Muscle of leg (tissue), 11 donors: ENCODE measurements around the gene SPECC1. TPM values are rescaled to one million over a fixed set of nuclear protein-coding genes. Genes with fewer than 3 reads are reported as not detected.
"Not testable (repeated sequence)": the region's sequence is repeated elsewhere in the genome, so short reads cannot be mapped to it uniquely, and the experiment has no call there.

Source experiments
- DNase-seq: peaks from one replicate; pipeline ENCODE4 v3.0.0; 2013
- H3K27ac ChIP-seq: one replicate; pipeline ENCODE4 v1.5.1; 2013; ENCODE audit warnings: mild to moderate bottlenecking, low read length, control low read depth
- H3K27me3 ChIP-seq: one replicate; pipeline ENCODE4 v1.6.1; 2013; ENCODE audit warnings: low read length; ENCODE audit not compliant: control insufficient read depth, insufficient read depth
- H3K36me3 ChIP-seq: one replicate; pipeline ENCODE4 v1.6.1; 2013; ENCODE audit warnings: low read length; ENCODE audit not compliant: control insufficient read depth, insufficient read depth
- H3K4me1 ChIP-seq: one replicate; pipeline ENCODE4 v1.6.1; 2013; ENCODE audit warnings: low read length; ENCODE audit not compliant: control insufficient read depth, insufficient read depth
- H3K4me3 ChIP-seq: one replicate; pipeline ENCODE4 v1.5.1; 2013; ENCODE audit warnings: low read length, control low read depth
- H3K9me3 ChIP-seq: replicated peaks from 2 replicates; pipeline ENCODE4 v1.6.1; 2013; ENCODE audit warnings: low read depth, low read length; ENCODE audit not compliant: control insufficient read depth
- WGBS: methylation state at CpG from one replicate; pipeline ENCODE4 v1.1.5; 2013; ENCODE audit warnings: missing lambda C conversion rate; ENCODE audit not compliant: insufficient coverage; 5-methylcytosine and 5-hydroxymethylcytosine counted together
- polyA plus RNA-seq, 8 donors: library from polyadenylated mRNA; unstranded; fragments of 120-200 nt; gene quantifications; one replicate each; pipeline versions ENCODE4 v1.2.1 to v1.2.3, GENCODE V29; 2013; ENCODE audit warnings: inconsistent platforms in 1 of 8, low replicate concordance in 1 of 8; ENCODE audit not compliant: insufficient read length in 8 of 8, insufficient read depth in 1 of 8
- total RNA-seq: library from RNA; stranded (reverse); fragments of 120-200 nt; gene quantifications from one replicate; pipeline ENCODE4 v1.2.4, GENCODE V29; 2013

Gene SPECC1
- total and polyA plus RNA-seq, 9 donors, result 5.7 to 11.6 (median 7.2) TPM

DNA sequence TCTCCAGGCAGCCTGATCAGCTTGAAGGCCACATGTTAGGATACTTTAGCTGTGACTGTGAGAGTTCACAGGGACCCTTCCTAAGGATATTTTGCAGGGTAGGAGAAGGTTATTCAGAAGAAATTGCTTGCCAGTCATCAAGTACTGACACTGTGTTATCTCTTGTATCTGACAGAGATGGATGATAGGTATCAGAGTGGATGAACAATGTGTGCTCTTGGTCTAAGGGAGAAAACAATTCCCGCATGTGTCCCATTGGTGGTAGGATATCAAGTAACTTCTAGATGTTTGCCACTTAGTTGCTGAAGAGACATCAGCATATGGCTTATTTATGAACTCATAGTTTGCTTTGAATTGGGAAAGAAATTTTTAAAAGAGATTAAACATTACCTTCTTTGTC is 219.3 kb downstream of the SPECC1 start:
- 100% methylated on average over 1 of the region's 1 CpG for WGBS
- no peak overlapping the region for H3K27ac ChIP-seq
- H3K36me3 ChIP-seq, result no peaks in the 10 kb centered on the region
- H3K4me3 ChIP-seq, result no peak overlapping the region
- no peaks in the 10 kb centered on the region for H3K9me3 ChIP-seq
- no peaks in the 10 kb centered on the region for H3K27me3 ChIP-seq
- peaks cover 4% of the 10 kb centered on the region for H3K4me1 ChIP-seq
- DNase-seq, result no peak

DNA sequence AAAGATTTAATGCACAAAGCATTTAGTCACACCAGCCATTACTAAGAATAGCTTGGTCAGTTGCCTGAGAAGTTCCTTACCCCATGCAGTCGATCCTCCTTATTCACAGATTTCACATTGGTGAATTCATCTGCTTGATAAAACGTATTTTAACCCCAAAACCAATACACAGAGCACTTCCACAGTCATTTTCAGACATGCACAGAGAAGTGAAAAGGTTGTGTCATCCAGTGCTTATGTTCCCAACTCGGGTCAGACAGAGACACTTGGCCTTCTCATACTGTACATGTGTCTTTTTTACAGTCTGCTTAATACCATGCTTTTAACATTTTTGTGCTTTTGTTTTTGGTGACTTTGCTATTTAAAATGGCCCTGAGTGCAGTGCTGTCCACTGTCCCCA is 219.7 kb downstream of the SPECC1 start:
- no peak for DNase-seq
- no peaks in the 10 kb centered on the region for H3K9me3 ChIP-seq
- H3K27me3 ChIP-seq, result no peaks in the 10 kb centered on the region
- no peaks in the 10 kb centered on the region for H3K36me3 ChIP-seq
- peaks cover 4% of the 10 kb centered on the region for H3K4me1 ChIP-seq
- H3K4me3 ChIP-seq, result no peak overlapping the region
- WGBS, result 21% methylated on average over 2 of the region's 3 CpGs
- no peak overlapping the region for H3K27ac ChIP-seq

DNA sequence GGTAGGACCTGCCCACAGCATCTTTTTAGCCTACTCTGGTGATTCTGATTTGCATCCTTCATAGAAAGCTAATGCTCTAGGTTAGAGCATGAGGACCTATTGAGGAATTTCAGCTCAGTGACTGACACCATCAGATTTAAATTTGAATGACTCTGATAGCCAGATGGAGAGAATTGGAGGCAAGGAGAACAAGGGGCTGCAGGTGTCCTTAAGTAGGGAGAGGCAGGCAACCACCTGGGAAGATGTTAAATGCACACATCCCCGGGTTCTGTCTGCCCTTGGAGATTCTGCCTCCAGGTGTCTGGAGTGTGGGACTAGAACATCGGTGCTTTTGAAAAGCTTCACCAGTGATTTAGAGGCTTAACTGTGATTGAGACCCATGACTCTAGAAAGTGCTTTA is 221.8 kb downstream of the SPECC1 start:
- Histone ChIP-seq H3K27ac (no peak overlapping the region), H3K36me3 (no peaks in the 10 kb centered on the region), H3K4me3 (no peak overlapping the region), H3K4me1 (peaks cover 4% of the 10 kb centered on the region), H3K27me3 (no peaks in the 10 kb centered on the region), H3K9me3 (no peaks in the 10 kb centered on the region)
- DNase-seq, result no peak
- 80% methylated on average over 1 of the region's 2 CpGs for WGBS

DNA sequence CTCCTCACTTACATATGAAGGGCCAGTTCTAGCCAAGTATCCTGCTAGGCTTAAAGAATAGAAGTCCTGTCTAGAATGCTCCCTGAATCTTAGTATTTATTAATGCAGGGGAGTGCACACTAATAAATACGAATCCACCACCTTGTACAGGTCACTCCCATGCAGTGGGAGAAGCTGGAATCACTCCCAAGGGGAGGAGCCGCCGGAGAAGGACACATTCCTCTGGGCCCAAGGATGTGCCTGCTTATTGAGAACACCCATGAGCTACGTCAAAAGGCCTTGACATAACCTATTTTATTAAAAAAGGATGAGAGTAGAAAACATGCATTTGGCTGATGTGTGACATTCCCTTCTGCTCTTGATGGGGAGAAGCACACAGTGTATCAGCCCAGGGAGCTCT is 223.5 kb downstream of the SPECC1 start:
- Histone ChIP-seq H3K27me3 (no peaks in the 10 kb centered on the region), H3K4me3 (no peak overlapping the region), H3K27ac (no peak overlapping the region), H3K4me1 (no peaks in the 10 kb centered on the region), H3K36me3 (no peaks in the 10 kb centered on the region), H3K9me3 (no peaks in the 10 kb centered on the region)
- no peak for DNase-seq
- WGBS, result no CpG with 5 or more reads among the region's 4 CpGs

DNA sequence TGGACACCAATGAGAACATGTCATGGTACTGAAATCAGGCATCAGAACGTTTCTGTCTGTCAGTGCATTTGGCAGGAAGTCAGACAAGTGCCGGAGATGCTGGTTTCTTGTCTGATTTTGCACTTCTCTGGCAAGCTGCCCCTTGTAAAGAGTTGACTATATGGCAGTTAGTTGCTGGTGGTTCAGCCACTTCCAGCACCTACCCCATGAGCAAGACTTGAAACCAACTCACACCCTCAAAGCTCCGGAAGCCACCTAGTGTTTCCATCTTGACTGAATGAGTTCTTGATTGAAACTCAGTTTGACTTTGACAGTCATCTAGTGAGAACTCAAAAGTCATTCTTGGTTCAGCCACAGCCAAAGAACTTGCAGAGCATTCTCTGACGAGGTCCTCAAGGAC is 225.1 kb downstream of the SPECC1 start:
- WGBS, result 100% methylated on average over 1 of the region's 4 CpGs
- DNase-seq, result no peak
- H3K36me3 ChIP-seq, result no peaks in the 10 kb centered on the region
- no peaks in the 10 kb centered on the region for H3K9me3 ChIP-seq
- no peak overlapping the region for H3K27ac ChIP-seq
- no peaks in the 10 kb centered on the region for H3K27me3 ChIP-seq
- H3K4me3 ChIP-seq, result no peak overlapping the region
- H3K4me1 ChIP-seq, result no peaks in the 10 kb centered on the region

DNA sequence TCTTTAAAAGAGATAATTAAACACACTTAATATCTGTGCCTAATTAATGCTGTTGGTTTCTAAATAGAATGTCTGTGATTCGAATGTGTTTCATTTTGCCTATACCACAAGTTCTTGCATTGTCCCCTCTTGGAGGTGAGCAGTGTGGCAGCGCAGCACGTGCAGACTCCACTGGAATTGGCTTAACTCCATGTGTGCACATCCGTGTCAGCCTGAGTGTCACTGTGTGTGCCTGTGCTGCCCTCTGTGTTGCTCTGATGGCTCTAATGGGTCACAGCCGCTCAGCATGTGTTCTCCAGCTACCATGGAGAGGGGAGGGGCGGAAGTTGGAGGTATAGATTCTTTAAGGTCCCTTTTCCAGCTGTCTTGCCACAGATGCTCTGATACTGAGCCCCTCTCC is 226.6 kb downstream of the SPECC1 start:
- H3K9me3 ChIP-seq, result no peaks in the 10 kb centered on the region
- no peak overlapping the region for H3K4me3 ChIP-seq
- H3K36me3 ChIP-seq, result no peaks in the 10 kb centered on the region
- H3K27me3 ChIP-seq, result no peaks in the 10 kb centered on the region
- DNase-seq, result no peak
- no peak overlapping the region for H3K27ac ChIP-seq
- H3K4me1 ChIP-seq, result no peaks in the 10 kb centered on the region
- WGBS, result 39% methylated on average over 5 of the region's 6 CpGs

DNA sequence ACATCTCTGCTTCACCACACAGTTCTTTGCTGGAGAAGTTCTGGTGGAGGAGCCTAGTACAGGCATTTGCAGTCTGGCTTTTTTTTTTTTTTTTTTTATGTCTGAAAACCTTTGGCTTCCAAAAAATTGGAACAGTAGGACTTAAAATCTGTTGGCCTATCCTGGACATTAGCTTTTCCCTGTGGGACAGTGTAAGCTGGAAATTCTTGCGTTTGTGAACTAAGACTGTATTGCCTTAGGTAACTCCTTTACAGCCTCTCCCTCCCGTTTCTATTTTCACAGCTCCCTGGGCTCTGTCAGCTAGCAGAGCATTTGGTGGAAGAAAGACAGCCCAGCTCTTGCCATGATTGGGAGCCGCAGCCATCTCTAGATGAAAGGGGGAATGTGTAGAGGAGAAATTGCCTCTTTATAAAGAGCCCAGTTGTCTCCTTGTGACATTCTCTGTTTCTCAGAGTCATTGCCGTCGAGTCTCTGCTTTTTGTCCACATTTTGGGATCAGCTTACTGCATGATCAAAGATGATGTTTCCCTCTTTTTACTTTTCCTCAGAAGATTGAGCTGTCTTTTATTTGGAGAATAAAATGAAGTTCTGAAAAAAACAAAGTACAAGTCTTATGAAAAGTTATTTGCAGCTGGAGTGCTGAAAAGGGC is 227.5 kb downstream of the SPECC1 start:
- H3K27me3 ChIP-seq, result no peaks in the 10 kb centered on the region
- no CpG with 5 or more reads among the region's 5 CpGs for WGBS
- no peak overlapping the region for H3K27ac ChIP-seq
- H3K9me3 ChIP-seq, result no peaks in the 10 kb centered on the region
- DNase-seq, result peak; percentile 71
- H3K4me1 ChIP-seq, result no peaks in the 10 kb centered on the region
- no peaks in the 10 kb centered on the region for H3K36me3 ChIP-seq
- H3K4me3 ChIP-seq, result no peak overlapping the region

DNA sequence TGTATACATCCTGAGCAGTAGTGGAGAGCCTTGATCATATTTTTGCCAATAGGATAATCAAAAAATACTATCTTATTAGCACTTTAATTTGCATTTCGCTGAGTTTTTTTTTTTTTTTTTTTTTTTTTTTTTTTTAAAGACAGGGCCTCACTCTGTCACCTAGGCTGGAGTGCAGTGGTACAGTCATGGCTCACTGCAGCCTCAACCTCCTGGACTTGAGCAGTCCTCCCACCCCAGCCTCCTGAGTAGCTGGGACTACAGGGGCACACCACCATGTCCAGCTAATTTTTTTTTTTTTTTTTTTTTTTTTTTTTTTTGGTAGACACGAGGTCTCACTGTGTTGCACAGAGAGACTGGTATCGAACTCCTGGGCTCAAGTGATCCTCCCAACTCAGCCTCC is 230.6 kb downstream of the SPECC1 start:
- H3K4me1 ChIP-seq, H3K27ac ChIP-seq, H3K36me3 ChIP-seq, H3K27me3 ChIP-seq, H3K4me3 ChIP-seq, DNase-seq, H3K9me3 ChIP-seq: not testable (repeated sequence)
- 100% methylated on average over 1 of the region's 3 CpGs for WGBS

DNA sequence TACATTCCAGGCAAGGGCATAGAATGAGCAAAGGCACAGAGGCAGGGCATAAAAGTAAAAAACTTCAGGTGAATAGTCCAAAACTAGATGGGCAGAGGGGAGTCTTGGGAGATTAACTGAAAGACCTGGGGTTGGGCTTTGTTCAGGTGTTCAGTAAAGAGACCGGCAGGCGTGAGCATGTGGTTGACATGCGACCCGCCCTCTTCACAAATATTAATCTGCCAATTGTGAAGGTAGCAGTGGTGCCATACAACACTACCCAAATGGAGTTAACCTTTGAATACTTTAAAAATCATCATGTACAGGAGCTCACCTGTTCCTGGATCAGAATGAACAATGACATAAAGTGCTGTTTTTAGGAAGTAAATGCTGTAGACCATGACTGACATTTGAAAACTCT is 232.7 kb downstream of the SPECC1 start:
- H3K27me3 ChIP-seq, result no peaks in the 10 kb centered on the region
- H3K4me3 ChIP-seq, result no peak overlapping the region
- no CpG with 5 or more reads among the region's 4 CpGs for WGBS
- DNase-seq, result no peak
- no peaks in the 10 kb centered on the region for H3K36me3 ChIP-seq
- no peak overlapping the region for H3K27ac ChIP-seq
- no peaks in the 10 kb centered on the region for H3K9me3 ChIP-seq
- H3K4me1 ChIP-seq, result no peaks in the 10 kb centered on the region

DNA sequence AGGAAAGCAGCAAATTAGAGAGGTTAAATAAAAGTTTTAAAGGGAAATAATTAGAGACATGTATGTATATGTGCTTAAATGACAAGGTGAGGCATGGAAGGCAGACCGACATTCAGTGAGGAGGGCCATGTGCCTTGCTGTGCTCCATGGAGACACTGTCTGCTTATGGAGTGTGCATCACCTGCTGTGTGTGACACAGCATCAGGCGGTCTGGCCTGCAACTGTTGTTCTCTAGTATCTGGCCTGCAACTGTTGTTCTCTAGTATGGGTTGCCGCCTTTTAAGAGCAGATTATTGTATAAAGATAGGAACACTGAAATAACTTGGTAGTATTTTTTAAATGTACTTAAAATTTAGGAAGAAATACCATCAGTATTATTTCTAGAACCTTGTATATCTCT is 233.1 kb downstream of the SPECC1 start:
- no peaks in the 10 kb centered on the region for H3K27me3 ChIP-seq
- no peaks in the 10 kb centered on the region for H3K36me3 ChIP-seq
- 92% methylated on average over 1 of the region's 3 CpGs for WGBS
- peak; percentile 30 for DNase-seq
- H3K4me3 ChIP-seq, result no peak overlapping the region
- no peaks in the 10 kb centered on the region for H3K9me3 ChIP-seq
- H3K4me1 ChIP-seq, result no peaks in the 10 kb centered on the region
- H3K27ac ChIP-seq, result no peak overlapping the region

DNA sequence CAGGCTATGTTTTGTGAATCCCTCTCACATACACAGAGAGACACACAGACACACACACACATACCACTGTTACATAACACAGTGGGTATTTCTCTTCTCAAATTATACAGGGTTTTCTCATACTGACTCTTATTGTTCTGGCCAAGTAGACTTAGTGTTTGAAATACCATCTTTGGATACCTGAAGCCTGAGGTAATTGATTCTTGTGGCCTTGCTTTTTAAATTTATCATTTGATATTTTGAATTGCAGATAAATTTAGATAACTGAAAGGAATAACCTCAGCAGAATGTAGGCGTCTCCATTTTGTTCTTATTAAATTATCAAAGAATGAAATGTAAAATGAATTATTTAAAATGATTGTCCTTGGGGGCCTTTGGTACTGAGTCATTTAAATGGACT is 234.4 kb downstream of the SPECC1 start:
- Histone ChIP-seq H3K9me3 (peaks cover 2% of the 10 kb centered on the region), H3K36me3 (peaks cover 5% of the 10 kb centered on the region), H3K4me3 (no peak overlapping the region), H3K27me3 (no peaks in the 10 kb centered on the region), H3K4me1 (no peaks in the 10 kb centered on the region), H3K27ac (no peak overlapping the region)
- no peak for DNase-seq
- no CpG with 5 or more reads among the region's 1 CpG for WGBS
